Subcutaneous adipose tissue (tissue), 4 donors: ENCODE measurements around the gene ACTR8. TPM values are rescaled to one million over a fixed set of nuclear protein-coding genes. Genes with fewer than 3 reads are reported as not detected.

Source experiments
- total RNA-seq, 4 donors: library from RNA; depleted of rRNA; stranded (reverse); fragments of >200 nt; gene quantifications; one replicate each; pipeline ENCODE4 v1.1.0, GENCODE V29; 2016
- TF ChIP-seq, protein P1 (sequence below): fragments of 450-650 bp; IDR thresholded peaks from one replicate; pipeline ENCODE4 v1.5.1; 2016; ENCODE audit warnings: low read depth, mild to moderate bottlenecking, control low read depth, antibody characterized with exemption, moderate library complexity

The ACTR8 gene
- total RNA-seq, 4 donors from 2014 or later, result 11.7 to 28.9 (median 25.0) TPM

DNA sequence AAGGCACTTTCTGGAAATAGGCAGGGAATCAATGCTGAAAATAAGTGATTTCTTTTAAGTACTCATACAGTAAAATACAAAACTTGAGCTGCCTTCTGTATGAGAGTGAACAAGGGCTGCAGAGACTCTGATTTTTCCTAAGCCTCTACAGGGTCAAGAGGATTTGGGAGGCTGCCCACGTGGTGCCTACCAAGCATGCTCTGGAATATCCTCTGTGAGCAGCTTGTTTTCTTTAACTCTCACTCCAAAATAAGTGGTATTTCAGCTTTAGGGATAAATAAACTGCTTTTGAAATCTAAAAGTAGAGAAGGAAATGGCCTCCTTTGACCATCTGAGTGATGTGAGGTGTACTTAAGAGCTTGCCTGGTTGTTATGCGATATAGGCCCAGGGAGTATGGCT is 17.8 kb upstream of the ACTR8 start:
- TF ChIP-seq, protein P1, sequence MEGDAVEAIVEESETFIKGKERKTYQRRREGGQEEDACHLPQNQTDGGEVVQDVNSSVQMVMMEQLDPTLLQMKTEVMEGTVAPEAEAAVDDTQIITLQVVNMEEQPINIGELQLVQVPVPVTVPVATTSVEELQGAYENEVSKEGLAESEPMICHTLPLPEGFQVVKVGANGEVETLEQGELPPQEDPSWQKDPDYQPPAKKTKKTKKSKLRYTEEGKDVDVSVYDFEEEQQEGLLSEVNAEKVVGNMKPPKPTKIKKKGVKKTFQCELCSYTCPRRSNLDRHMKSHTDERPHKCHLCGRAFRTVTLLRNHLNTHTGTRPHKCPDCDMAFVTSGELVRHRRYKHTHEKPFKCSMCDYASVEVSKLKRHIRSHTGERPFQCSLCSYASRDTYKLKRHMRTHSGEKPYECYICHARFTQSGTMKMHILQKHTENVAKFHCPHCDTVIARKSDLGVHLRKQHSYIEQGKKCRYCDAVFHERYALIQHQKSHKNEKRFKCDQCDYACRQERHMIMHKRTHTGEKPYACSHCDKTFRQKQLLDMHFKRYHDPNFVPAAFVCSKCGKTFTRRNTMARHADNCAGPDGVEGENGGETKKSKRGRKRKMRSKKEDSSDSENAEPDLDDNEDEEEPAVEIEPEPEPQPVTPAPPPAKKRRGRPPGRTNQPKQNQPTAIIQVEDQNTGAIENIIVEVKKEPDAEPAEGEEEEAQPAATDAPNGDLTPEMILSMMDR, result no peak

DNA sequence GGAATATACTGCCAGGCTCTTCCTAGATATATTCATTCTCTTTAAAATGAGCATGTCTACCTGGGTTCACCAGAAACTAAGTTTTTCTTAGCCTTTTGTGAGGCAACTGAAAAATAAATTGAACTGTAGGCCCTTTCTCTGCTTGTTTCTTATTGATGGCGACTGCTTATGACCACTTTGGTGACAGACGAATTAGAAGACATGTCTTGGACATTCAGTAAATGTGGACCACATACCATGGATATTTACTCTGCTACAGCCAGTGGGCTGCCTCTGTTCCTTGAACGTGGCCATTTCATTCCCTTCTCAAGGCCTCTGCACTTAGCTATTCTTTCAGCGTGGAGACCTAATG is 10.3 kb upstream of the ACTR8 start:
- TF ChIP-seq, protein P1, result no peak

DNA sequence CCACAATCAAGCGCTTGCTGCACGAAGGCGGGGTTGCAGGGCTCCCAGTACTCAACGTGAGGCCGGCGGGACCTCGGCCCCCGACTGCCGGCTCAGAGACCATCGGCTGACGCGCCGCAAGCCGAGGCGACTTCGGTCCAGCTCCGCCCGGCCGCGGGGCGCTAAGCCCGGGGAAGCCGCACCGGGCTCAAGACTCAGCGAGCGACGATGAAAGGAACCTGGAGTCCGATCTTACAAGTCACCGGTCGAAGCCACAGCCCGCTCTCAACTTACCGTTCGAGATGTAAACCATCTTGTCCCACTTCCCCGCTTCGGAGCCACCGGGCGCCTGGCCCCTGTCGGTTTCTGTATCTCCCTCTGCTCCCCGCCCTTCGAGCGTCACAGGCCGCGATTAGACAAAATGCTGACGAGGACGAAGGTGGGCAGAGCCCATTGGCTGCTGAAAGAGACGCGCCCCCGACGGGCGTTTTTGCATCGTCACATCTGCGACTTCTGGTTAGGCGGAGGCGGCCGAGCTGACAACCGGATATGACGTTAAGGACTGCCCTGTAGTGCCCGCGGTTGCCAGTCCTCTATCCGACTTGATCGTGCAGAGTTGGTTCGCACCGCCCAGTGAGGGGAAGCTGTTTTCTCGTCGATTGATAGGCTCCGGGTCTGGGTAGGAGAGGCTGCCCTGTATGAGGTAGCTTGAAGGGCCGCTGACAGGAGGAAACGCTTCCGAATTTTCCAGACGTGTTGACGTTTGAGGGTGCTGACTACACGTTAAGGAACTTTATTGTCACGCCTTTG is 9.7 kb upstream of the ACTR8 start, which contains the start of gene SELENOK:
Gene SELENOK, minus strand, starts transcription at position 363 of the 789 bp plus-strand sequence.
- TF ChIP-seq, protein P1, result no peak

DNA sequence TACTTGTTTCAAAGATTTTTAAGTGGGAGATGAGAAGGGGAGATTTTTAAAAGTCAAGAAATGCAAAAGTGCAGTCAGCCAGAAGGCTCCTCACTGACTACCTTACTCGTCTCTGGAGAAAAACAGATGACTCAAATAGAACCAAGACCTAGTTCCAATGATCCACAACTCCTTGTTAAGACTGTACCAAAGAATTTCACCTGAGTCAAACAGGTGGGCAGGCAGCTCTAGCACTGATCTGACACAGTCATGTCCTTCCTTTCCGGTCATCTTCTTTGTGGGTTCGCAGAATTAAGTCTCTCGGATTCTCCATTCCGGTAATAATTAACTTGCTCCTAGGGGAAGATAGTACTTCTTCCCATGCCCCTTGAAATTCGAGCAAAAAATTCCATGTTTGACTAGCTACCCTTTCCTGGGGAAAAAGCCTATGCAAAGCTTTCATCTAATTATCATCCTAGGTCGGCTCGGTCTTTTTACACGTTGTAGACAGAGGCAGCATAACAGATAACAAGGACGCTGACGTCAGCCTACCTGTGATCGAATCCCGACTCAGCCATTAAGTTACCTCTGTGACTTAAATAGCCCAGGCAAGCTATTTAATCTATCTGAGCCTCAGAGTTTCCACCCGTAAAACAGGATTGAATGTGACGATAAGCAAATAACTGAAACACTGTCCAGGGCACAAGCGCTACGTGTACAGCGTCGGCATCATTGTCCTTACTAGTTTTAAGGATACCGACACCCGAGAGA is 8.9 kb upstream of the ACTR8 start:
- TF ChIP-seq, protein P1, result no peak

DNA sequence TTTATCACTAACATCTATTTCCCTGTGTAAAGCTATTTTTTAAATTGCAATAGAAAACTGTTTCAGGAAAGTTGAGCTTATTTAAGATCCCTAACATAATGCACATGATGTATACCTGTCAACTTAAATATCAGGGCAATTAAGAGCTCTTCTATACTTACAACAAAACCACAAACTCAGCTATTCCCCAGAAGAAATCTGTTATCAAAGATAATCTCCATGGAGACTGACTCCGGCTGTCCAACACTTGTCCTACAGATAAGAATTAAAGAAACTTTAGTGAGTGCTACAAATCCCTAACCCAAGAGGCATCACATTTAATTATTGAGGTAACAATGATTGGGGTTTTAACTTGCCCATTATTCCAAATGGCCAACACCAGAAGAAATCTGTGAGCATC is 6.3 kb upstream of the ACTR8 start:
- TF ChIP-seq, protein P1, result no peak

DNA sequence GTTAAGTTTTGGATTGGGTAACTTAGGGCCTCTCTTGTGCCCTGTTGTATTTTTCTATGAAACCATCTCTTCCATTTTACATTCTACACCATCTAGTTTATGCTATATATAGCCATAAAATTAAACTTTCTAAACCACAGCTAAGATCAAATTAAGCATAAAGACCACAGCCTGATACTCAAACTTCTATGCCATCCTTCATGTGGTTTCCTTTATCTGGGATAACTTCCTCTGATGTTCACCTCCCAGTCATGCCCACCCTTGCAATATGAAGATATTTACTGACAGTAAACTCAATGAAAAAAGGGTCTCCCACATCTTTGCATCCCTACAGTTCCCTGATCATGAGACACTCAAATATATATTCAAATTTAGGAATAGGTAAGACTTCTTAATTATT is 5.5 kb upstream of the ACTR8 start:
- TF ChIP-seq, protein P1, result no peak

DNA sequence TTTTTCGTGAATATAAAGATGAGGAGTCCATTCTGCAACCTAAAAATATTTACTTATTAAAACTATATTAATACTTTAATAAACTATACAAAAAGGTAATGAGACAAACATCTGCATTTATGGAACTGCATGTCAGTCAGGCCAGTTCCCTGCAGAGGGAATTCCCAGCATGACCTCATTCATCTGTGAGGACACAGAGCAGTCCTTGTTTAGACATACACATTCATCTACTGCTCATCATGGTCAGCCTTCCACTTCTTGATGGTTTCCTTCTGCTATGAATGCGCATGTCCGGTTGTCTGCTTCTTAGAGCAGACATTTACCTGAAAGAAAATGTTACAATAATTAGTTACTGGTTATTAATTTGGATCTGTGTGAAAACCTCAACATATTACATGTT is 3.3 kb upstream of the ACTR8 start:
- TF ChIP-seq, protein P1, result no peak
